KBM-7 (cell line): ENCODE results near the gene UPP1.

ENCODE experiments used
- DNase-seq: peaks from one replicate; pipeline ENCODE4 v3.0.0-alpha.2; 2015
- in situ Hi-C: fragments of 300-500 bp; cut with MboI; formaldehyde crosslinking; loops from 2 replicates; pipeline ENCODE4 v1.14.3; 2020; ENCODE audit warnings: low sequenced_read_pairs, low pct_unique_long_range_greater_than_20kb, mixed read lengths

UPP1 gene

DNA sequence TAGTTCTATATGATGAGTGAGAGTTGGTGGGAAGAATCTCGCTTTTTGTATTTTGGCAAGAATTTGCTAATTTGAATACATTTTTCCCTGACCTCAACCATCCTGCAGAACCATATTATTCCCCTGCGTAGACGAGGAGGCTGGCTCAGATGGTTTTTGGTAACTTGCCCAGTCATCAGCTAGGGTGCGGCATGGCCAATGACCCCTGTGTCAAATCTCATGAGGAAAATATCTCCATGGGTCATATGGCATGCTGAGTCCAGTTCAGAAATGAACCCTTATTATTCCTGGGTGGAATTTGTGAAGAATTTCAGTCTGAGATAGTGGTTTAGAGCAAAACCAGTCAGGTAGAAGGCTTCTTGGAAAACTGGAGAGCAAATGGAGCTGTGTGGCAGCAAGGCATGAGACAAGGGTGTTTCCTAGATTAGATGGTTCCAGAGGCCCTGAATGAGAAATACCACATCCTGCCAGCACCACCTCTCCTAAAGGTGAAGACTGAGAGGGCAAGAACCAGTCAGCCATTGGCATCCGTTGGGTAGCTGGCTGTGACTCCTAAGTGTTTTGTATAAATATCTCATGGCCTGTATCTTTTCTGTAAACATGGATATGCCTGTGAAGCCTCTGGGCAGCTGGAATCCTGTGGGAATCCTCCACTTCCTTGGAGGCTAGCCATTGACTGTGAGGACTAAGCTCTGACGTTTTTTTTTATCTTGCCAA, 5.8 kb upstream of the UPP1 start:
- DNase-seq: no peak
- in situ Hi-C loops: no loop called here

DNA sequence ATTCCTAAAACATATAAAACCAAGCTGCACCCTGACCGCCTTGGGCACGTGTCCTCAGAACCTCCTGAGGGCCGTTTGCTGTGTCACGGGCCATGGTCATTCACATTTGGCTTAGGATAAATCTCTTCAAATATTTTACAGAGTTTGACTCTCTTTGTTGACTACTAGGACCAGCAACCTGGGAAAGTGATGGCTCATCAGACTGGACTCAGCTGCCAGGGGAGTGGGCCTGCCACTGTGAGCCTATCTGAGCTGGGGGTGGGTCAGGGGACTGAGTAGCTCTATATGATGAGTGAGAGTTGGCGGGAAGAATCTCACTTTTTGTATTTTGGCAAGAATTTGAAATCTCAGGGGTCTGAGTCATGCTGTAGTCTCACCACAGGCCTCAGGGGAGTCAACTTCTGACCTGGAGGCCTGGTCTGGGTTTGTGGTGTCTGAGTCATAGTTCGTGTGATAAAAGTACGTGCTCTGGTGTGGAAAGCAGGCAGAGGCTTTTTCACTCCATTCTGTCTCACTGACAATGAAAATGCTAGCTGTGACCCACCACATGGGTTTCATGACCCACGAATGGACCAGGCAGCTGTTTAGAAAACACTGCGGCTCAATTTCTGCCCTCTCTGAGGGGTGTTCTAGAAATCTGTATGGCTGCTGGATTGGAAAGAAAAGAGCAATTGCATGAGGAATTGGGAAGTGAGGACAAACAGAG, 4.2 kb upstream of the UPP1 start:
- DNase-seq: peak; percentile 81
- in situ Hi-C loops: no loop called here

DNA sequence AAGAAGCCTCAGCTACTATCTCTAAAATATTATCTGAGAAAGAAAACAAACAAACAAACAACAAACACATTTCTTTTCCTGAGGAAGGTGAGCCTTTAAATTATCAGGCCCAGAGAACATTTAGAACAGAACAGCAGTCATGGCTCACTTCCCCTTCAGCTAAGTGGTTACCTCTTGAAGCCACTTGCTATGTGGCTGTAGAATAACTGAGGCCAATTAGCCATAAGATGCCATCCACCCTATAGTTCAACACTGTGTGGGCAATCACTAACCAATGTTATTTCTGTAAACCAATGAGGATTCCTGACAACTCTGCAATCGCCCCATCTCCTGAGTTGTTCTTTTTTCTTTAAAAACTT, 3.7 kb upstream of the UPP1 start:
- DNase-seq: no peak
- in situ Hi-C loops: no loop called here

DNA sequence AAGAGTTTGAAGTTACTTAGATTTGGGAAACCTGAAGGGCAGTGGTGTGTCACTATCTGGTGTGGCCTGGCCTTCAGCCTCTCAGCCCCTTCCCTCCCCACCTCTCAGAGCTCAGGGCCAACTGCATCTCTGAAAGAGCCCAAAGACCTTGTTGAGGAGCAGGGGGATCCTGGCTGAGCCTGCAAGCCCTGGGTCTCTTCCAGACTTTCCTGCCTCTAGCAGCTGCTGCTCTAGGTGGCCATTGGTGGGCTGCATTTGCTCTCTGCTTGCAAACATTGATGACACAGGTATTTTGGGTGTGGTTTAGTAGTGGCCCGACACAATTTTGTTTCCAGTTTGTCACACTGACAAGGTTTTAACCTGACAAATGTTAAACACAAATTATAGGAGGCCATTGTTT, 3.1 kb upstream of the UPP1 start:
- in situ Hi-C loops: no loop called here
- DNase-seq: no peak

DNA sequence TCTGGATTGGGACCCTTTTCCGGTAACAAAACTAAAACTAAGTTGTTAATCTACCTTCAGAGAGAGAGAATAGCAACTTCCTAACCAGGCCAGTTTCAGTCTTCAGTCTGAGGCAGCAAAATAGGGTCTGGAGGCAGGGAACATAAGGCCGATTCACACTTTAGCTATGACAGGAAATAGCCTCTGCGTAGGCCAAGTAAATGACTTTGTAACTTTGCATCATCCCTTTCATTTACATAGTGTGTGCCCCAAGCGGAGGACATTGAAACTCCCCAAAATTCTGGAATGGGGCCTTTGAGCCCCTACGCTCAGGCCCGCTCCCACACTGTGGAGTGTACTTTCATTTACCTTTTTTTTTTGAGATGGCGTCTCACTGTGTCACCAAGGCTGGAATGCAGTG, 1.7 kb upstream of the UPP1 start:
- in situ Hi-C loops: no loop called here
- DNase-seq: no peak

DNA sequence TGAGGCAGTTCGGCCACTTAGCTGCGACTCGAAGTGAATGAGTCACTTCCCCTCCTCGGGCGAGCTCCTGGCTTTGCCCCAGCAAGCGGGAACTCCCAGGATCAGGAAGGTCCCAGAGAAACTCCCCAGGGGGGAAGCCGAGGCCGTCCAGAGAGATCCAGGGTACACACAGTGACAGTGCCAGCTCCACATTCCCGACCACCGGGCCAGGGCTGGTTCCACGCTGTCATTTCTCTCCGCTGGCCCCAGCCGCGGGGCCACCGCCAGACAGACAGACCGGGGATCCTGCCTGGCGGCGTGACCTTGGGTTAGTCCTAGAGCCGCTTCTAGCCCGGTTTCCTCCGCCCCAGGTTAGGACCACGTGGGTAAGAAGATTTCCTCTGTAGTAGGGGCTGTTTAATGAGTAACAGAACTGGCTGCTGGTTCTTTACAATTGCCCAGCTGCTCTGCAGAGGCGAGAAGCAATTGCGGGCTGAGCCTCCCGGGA, 463 bp upstream of the UPP1 start:
- in situ Hi-C loops: no loop called here
- DNase-seq: peak; percentile 86

DNA sequence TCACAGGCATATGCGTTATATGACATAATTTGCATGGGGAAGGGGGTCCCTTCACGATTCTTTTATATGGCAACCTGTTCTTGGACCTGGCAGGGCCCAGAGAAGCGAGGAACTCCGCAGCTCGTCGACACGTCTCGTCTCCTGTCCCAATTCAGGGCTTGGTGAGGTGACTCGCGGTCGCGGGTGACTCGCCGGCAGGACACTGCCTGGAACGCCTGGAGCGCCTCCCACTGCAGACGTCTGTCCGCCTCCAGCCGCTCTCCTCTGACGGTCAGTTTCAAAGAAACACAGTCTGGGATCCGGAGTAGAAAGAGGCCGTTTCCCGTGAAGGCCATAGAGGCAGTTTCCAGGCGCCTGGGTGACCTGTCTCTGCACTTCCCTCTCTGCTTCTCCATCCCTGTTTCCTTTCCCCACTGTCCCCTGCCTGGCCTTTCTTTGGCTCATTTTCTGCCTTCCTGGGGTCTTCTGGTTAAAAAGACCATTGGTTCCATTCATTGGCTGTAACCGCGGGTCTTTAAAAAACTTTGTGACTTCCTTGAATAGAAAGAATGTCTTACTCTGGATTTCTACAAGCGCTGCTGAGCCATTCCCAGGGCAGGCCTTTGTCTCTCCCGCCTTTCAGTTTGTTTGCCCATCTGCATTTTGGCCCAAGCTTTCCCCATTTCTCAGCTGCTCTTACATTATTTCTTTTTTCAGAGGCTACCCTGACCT, 1.2 kb downstream of the UPP1 start:
- in situ Hi-C loops: no loop called here
- no peak for DNase-seq

DNA sequence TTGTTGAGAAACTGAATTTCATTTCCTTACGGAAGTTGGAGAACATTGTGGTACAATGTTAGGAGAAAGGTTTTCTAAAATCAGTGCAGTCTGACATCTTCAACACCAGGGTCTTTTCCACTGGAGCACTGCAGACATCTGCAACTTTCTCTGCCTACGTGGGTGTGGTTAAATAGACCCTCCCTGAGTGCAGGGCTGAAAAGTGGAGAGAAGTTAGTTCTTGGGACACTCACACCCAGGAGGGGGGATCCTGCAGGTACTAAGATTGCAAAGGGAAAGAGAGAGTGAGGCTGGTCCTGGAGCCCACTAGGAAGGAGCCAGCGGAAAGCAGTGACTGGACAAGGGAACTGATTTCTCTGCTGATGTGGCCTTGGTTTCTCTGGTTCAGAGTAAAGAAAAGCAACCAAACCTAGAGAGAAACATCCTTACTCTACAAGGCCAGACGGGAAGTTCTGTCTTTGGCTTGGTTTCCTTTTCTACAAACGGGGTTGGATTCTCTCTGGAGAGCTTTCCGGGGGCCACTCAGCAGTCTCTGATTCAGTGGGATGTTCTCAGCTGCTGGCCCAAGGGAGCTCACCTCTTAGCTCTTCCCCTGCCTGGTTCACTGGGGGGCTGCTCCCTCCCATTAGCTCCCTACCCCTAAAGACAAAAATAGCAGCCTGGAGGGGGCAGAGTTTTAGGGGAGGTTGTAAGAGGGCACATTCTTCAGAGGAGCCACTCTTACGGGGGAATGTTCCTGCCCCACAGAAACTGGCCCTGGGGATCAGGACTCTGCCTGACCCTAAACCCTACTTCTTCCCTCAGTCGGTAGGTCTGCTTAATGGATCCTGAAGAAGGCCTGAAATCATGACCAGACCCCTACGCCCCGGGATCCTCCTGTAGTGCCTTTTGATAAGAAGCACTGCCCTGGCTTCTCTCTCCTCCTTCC, 2.7 kb downstream of the UPP1 start:
- DNase-seq: no peak
- in situ Hi-C loops: no loop called here

DNA sequence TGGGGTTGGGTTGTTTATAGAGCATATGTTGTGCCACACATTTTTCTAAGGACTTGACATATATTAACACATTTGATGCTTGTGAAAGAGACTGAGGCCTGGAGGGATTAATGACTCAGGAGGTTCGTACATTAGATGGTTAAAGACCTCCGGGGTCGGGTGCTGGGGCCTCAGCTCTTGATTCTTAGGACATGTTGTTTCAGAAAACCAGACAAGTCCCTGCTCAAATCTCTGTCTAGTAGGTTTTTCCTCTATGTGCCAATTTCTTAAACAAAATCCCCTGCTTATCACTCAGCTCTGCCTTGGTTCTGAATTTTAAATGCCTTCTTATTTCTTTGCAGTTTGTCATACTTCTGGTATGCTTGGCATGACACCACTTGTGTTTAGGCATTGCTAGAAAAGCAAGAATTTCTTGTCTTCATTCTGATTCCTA, 5.8 kb downstream of the UPP1 start:
- in situ Hi-C loops: no loop called here

DNA sequence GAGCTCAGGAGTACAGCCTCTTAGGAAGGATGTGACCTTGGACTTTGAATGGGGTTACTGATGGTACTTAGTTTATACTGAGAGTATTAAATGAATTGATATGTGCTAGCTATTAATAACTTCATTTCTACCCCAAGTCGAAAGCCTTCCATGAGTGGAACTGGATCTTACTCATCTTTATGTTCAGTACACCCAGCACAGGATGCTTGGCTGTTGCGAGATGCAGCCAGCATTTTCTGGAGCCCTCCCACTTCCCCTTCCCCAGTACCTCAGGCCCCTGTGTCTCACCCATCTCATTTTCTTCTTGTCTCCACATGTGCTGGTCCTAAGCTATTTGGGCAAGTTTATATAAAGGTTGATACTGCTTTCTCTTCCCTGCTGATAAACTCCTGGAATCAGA, 7.2 kb downstream of the UPP1 start:
- no peak for DNase-seq
- in situ Hi-C loops: no loop called here

More for the DNA sequence above, 5.8 kb downstream of the UPP1 start:
- DNase-seq: no peak

DNA sequence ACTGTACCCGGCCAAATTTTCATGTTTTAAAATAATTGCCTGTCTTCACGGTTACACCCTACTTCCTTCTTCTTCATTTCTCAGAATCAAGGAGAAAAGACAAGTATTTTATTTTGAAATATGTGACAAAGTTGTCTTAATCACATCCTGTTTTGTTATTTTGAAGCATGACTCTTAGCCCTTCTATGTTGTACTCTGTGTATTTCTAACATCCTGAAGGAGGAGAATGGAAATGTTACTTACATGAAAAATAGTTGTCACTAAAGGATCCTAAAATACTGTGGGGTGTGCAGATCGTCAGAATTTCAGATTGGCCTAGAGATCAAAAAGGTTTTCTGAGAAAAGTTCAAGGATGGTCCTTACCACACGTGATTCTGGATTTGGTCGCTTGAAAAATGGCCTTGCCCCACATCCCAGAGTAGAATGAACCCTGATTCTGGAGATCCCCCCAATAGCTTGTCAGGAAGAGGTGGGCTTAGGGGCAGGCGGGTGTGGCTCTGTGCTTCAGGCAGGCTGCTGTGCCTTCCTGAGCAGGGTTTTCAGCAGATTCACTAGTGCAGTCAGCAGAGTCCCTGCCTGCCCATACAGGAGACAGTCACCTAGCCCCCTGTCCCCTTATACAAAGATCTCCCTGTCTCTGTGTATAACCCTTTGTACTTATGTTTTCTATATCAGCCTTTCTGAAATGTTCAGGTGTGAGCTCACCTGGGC, 8.6 kb downstream of the UPP1 start:
- DNase-seq: peak; percentile 30
- in situ Hi-C loops: no loop called here

DNA sequence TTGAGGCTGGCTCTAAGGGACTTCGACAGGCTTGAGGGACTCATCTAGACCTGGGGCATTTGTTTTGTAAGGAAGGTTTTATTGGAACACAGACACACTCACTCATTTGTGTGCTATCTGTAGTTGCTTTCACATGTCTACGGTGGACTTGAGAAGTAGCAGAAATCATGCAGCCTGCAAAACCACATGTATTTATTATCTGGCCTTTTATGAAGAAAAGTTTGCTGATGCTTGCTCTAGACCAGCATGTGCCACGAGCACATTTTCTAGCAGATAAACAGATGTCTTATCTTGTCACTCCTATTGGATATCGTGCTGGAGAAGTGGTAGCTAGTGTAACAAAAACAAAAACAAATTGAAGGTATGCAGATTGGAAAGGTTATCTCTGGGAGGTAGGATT, 9.8 kb downstream of the UPP1 start:
- DNase-seq: no peak
- in situ Hi-C loops: no loop called here

DNA sequence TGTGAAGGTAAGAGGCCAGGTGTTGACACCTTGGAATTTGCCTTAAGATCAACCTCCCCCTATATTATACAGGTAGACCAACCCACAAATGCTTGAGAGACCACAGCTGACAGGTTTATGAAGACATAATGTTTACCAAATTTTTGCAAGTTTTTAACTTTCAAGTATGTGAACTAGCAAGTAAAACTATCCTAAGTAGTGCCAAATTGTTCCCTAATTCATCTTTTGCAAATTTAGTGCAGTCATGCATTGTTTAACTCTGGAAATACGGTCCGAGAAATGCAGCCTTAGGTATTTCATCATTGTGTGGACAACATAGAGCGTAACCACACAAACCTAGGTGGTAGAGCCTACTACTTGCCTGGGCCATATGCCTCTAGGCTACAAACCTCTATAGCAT, 10.7 kb downstream of the UPP1 start:
- no peak for DNase-seq
- in situ Hi-C loops: no loop called here

DNA sequence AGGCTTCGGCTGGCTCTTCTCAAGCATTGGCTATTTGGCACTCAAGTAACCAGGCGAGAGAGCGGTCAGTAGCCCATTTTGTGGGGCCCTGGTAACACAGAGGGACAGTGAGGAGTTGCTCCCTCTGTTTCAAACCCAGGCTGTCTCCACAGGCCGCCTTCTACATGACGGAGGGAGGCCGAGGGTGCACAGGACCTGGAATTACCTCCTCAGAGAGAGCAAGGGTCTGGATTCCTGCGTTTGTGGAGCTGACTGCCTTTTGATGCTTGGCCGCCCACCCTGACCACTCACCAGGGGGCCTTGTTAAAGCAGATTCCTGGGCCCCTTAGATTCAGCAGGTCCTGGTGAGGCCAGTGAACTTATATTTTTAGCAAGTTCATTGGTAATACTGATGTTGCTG, 12.3 kb downstream of the UPP1 start:
- in situ Hi-C loops: no loop called here
- no peak for DNase-seq

DNA sequence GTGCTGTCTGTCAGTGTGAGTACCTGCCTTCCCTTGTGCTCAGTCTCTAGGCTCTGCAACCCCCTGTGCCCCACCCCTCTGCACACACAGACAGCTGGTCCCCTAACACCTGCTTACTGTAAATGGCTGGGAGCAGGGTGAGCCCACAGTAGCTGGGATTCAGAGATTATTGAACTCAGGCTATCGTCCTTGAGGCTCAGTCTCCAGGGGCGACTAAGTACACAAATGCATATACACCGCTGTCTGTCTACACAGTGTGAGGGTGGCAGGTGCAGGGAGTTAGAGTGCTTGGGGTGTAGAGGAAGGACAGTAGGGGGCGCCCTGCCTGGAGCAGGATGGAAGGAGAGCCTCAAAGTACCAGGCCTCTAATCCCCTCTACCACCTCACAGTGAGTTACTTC, 12.9 kb downstream of the UPP1 start:
- no peak for DNase-seq
- in situ Hi-C loops: no loop called here

DNA sequence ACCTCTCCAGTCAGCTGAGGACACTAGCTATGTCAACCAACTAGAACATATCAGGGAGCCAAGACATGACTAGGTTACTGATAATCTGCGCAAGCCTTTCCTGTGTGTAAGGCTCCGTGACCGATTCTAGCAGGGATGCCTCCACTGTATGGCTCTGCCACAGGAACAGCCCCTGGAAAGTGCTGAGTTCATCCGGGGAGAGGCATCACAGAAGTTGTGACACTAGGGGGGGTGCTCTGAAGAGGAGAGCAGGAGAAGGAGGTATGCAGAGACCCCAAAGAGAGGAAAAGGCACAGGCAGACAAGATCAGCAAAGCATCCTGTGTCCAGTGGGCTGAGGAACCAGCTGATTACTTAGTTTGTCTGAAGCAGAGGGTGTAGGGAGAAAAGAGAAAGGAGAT, 13.5 kb downstream of the UPP1 start:
- in situ Hi-C loops: no loop called here
- DNase-seq: no peak

DNA sequence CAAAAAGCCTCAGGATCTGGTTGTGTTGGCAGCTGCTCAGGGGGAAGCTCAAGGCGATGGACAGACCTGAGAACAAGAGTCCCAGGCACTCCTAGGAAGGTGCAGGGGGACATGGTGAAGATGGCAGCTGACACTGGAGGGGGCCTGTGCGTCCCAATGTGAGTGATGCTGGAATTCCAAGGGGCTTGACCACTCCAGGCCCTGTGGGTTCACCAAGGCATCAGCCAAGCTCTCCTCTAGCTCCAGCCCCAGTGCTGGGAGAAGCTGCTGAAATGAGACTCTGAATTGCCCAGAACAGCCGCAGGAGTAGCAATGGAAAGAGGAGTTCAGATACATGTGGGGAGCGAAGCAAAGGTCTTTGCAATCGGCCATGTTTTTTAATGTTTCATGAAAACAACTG, 16.0 kb downstream of the UPP1 start:
- in situ Hi-C loops: no loop called here
- no peak for DNase-seq

DNA sequence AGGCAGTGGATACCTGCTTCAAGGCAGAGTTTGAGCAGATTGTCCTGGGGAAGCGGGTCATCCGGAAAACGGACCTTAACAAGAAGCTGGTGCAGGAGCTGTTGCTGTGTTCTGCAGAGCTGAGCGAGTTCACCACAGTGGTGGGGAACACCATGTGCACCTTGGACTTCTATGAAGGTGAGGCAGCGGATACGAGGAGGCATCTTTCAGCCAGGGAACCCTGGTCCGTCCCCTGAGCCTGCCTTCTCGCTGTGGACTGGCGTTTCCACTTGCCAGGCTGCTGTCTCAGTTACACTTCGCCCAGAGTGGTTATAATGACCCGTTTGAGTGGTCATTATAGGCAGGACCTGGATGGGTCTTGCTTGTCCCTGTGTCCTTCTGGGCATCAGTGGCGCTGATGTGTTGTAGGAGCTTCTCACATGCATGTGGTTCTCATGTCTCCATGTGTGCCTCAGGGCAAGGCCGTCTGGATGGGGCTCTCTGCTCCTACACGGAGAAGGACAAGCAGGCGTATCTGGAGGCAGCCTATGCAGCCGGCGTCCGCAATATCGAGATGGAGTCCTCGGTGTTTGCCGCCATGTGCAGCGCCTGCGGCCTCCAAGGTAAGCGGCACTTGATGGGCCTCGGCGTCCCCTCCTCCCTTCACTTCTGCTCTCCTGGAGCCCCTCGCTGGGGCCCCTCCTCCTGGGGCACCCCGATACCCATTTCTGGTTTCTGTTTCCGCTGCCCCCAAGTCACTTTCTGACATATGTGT, 18.0 kb downstream of the UPP1 start:
- DNase-seq: no peak
- in situ Hi-C loops: no loop called here
